SK-N-MC (cell line): ENCODE measurements around the gene HOMER3.

Experiments used
- DNase-seq: peaks from one replicate; pipeline ENCODE4 v3.0.0-alpha.2; 2011; ENCODE audit warnings: low read depth, low spot score
- H3K27ac ChIP-seq: fragments of 200-600 bp; sonication (generic); 2 replicates; pipeline ENCODE4 v1.5.1; 2016; ENCODE audit warnings: mixed run types
- H3K36me3 ChIP-seq: fragments of 200-600 bp; sonication (generic); 2 replicates; pipeline ENCODE4 v1.6.1; 2017; ENCODE audit warnings: antibody characterized with exemption, low read length, mixed read lengths; ENCODE audit not compliant: insufficient read depth
- H3K4me3 ChIP-seq: fragments of 200-600 bp; sonication (generic); 2 replicates; pipeline ENCODE4 v1.5.1; 2016
- H3K9ac ChIP-seq: fragments of 200-600 bp; sonication (generic); 2 replicates; pipeline ENCODE4 v1.8.0; 2017; ENCODE audit warnings: mixed run types, mixed read lengths; ENCODE audit not compliant: insufficient read length
- H3K9me3 ChIP-seq: fragments of 200-600 bp; sonication (generic); 2 replicates; pipeline ENCODE4 v1.6.1; 2017; ENCODE audit warnings: low read depth, mild to moderate bottlenecking, antibody characterized with exemption, low read length, moderate library complexity, mixed read lengths
- EZH2 ChIP-seq: fragments of 200-600 bp; sonication (generic); IDR thresholded peaks from one replicate; pipeline ENCODE4 v1.6.1; 2017; ENCODE audit warnings: antibody characterized with exemption
- FOXP2 ChIP-seq: optimal IDR thresholded peaks from 2 replicates; pipeline ENCODE3; 2011; ENCODE audit warnings: mild to moderate bottlenecking, moderate library complexity; ENCODE audit not compliant: insufficient read depth; ENCODE audit errors: extremely low read length, control extremely low read depth
- POLR2AphosphoS5 ChIP-seq: IDR thresholded peaks from 2 replicates; pipeline ENCODE4 v1.6.1; 2012; ENCODE audit warnings: mild to moderate bottlenecking, low read depth, low read length, borderline replicate concordance

HOMER3 gene

DNA sequence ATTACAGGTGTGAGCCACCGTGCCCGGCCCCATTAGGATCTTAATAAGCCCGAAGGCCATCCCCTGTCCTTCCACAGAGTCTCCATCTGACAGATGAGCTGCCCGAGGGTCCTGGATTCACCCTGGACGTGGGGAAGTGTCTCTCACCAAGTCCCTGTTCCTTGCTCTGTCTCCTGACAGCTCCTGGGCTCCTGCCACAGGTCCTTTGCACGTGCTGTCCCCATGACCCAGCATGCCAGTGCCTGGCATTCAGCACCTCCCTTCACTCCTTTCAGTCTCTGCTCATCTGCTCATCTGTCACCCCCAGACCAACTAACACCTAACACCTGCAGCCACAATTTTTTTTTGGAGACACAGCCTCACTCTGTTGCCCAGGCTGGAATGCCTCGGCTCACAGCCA lies 59.5 kb downstream of the HOMER3 start:
- Histone ChIP-seq H3K9me3 (no peaks in the 10 kb centered on the region), H3K9ac (no peak overlapping the region), H3K4me3 (no peak overlapping the region), H3K36me3 (peaks cover 6% of the 10 kb centered on the region; the same call in 1 of the 2 replicates), H3K27ac (no peak overlapping the region)
- DNase-seq, result no peak
- TF ChIP-seq POLR2AphosphoS5, result no peak
- no peak for TF ChIP-seq FOXP2
- no peak for TF ChIP-seq EZH2

DNA sequence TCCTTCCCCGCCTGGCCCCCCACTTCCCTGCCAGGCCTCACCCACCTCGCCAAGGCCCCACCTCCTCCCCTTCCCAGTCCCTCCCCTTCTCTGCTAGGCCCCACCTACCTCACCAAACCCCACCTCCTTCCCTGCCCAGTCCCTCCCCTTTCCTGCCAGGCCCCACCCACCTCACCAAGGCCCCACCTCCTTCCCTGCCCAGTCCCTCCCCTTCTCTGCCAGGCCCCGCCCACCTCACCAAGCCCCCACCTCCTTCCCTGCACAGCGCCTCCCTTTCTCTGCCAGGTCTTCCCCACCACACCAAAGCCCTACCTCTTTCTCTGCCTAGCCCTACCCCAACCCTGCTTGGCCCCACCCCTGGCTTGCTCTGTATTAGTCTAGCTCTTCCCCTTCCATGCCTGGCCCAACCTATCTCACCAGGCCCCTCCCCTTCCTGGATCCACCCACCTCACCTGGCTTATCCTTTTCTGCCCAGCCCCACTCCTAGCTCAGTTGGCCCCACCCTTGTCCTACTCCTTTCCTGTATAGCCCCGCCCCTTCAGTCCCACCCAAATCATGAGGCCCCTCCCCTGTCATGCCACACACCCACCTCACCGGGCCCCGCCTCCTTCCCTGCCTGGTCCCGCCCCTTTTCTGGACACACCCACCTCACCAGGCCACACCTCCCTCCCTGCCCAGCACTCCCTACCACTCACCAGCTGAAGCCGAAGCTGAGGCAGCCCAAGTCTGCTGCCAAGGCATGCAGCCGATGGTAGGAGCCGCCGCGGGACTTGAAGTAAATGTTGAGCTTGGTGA lies 61.2 kb downstream of the HOMER3 start:
- Histone ChIP-seq H3K27ac (no peak overlapping the region), H3K9me3 (no peaks in the 10 kb centered on the region), H3K36me3 (peaks cover 6% of the 10 kb centered on the region; the same call in 1 of the 2 replicates), H3K4me3 (no peak overlapping the region), H3K9ac (no peak overlapping the region)
- no peak for DNase-seq
- TF ChIP-seq EZH2, result no peak
- no peak for TF ChIP-seq FOXP2
- no peak for TF ChIP-seq POLR2AphosphoS5
